Gastroesophageal sphincter (tissue), 3 donors: ENCODE data around the gene HCRT.
"Not testable (repeated sequence)": the region's sequence is repeated elsewhere in the genome, so short reads cannot be mapped to it uniquely, and the experiment has no call there.

Experiments
- CTCF ChIP-seq, 4 experiments: fragments of 200-600 bp in 2 of 4; fragments of 450-650 bp in 2 of 4; sonication (generic) in 1 of 4; IDR thresholded peaks; one replicate each; pipeline ENCODE4 v1.5.1; 2017 to 2019; ENCODE audit warnings: antibody characterized with exemption in 4 of 4, mild to moderate bottlenecking in 2 of 4, moderate library complexity in 2 of 4
- POLR2A ChIP-seq, 2 donors: fragments of 450-650 bp; IDR thresholded peaks; one replicate each; pipeline ENCODE4 v1.6.1; 2017; ENCODE audit warnings: antibody characterized with exemption in 2 of 2, mild to moderate bottlenecking in 2 of 2, moderate library complexity in 1 of 2

- not testable (repeated sequence) for TF ChIP-seq POLR2A, CTCF (IDR thresholded peaks at IDR 0.05)
These were observed 20.9 kb upstream of the HCRT start for GRCh38 chr17:42206153-42206612.
